OCI-LY7 (cell line): ENCODE results near the gene HABP4. TPM values are rescaled to one million over a fixed set of nuclear protein-coding genes. Genes with fewer than 3 reads are reported as not detected.

Experiments
- BruUV-seq: library from RNA; stranded (reverse); fragments of 400-500 nt; replicated peaks from 2 replicates; lab custom pipeline; 2021; lab: Mats Ljungman, UMichigan
- CTCF ChIA-PET: fragments of 300-600 bp; sonication (Branson Sonifier 250); formaldehyde crosslinking; loops from one replicate; lab custom pipeline; 2022; ENCODE audit warnings: antibody characterized with exemption; ENCODE audit not compliant: unreplicated experiment; lab: Charles Lee
- POLR2A ChIA-PET: fragments of 300-600 bp; sonication (Branson Sonifier 250); formaldehyde crosslinking; loops from one replicate; lab custom pipeline; 2022; ENCODE audit warnings: antibody characterized with exemption; lab: Charles Lee
- DNase-seq: peaks from one replicate; pipeline ENCODE4 v3.0.0-alpha.2; 2015; ENCODE audit warnings: low spot score
- H2AFZ ChIP-seq: fragments of 200-600 bp; sonication (generic), shearing (Covaris generic); 2 replicates; pipeline ENCODE4 v1.6.1; 2014; ENCODE audit warnings: mild to moderate bottlenecking, antibody characterized with exemption, low read length, moderate library complexity
- H3K27ac ChIP-seq: fragments of 200-600 bp; sonication (generic); 2 replicates; pipeline ENCODE4 v1.5.1; 2014; ENCODE audit warnings: mixed run types, low read depth, mild to moderate bottlenecking, moderate library complexity, low read length, inconsistent platforms; ENCODE audit not compliant: poor library complexity, severe bottlenecking
- H3K36me3 ChIP-seq: fragments of 200-600 bp; sonication (generic); 2 replicates; pipeline ENCODE4 v1.6.1; 2014; ENCODE audit warnings: mild to moderate bottlenecking, antibody characterized with exemption, low read length, moderate library complexity, mixed read lengths; ENCODE audit not compliant: insufficient read depth
- H3K4me1 ChIP-seq: fragments of 200-600 bp; sonication (generic); 2 replicates; pipeline ENCODE4 v1.5.1; 2014; ENCODE audit warnings: mild to moderate bottlenecking, low read length; ENCODE audit not compliant: insufficient read depth, poor library complexity, severe bottlenecking
- H3K4me2 ChIP-seq: fragments of 200-600 bp; sonication (generic); 2 replicates; pipeline ENCODE4 v1.6.1; 2014; ENCODE audit warnings: mild to moderate bottlenecking, low read length
- H3K4me3 ChIP-seq: fragments of 200-600 bp; sonication (generic); 2 replicates; pipeline ENCODE4 v1.5.1; 2014; ENCODE audit warnings: mild to moderate bottlenecking, low read depth, low read length; ENCODE audit not compliant: poor library complexity, severe bottlenecking
- H3K79me2 ChIP-seq: fragments of 200-600 bp; sonication (generic); 2 replicates; pipeline ENCODE4 v1.6.1; 2016; ENCODE audit warnings: low read depth, mild to moderate bottlenecking, low read length, moderate library complexity, mixed read lengths; ENCODE audit not compliant: insufficient read depth
- H3K9me2 ChIP-seq: fragments of 200-600 bp; sonication (generic); 2 replicates; pipeline ENCODE4 v1.6.1; 2016; ENCODE audit warnings: mild to moderate bottlenecking, low read length, mixed read lengths; ENCODE audit not compliant: insufficient read depth
- H3K9me3 ChIP-seq: fragments of 200-600 bp; sonication (generic); 2 replicates; pipeline ENCODE4 v1.6.1; 2014; ENCODE audit warnings: mild to moderate bottlenecking, mixed run types, low read length, mixed read lengths
- H4K20me1 ChIP-seq: fragments of 200-600 bp; sonication (generic); 2 replicates; pipeline ENCODE4 v1.6.1; 2014; ENCODE audit warnings: mild to moderate bottlenecking, antibody characterized with exemption, low read length, moderate library complexity, mixed read lengths; ENCODE audit not compliant: insufficient read depth
- CTCF ChIP-seq: fragments of 200-600 bp; sonication (generic); conservative IDR thresholded peaks from 2 replicates; pipeline ENCODE4 v1.5.1; 2014; ENCODE audit warnings: mild to moderate bottlenecking, antibody characterized with exemption, low read length, moderate library complexity, mixed read lengths
- EZH2phosphoT487 ChIP-seq: fragments of 200-600 bp; sonication (generic); IDR thresholded peaks from 2 replicates; pipeline ENCODE4 v1.6.1; 2018; ENCODE audit warnings: low read depth, borderline replicate concordance, mild to moderate bottlenecking, mixed run types, antibody characterized with exemption, low read length, moderate library complexity, mixed read lengths
- intact Hi-C: fragments of 100-400 bp; cut with micrococcal nuclease; formaldehyde crosslinking; loops from one replicate; pipeline ENCODE4 v1.10.0; 2022; ENCODE audit not compliant: unreplicated experiment
- total RNA-seq, 2 experiments: library from RNA; depleted of rRNA in 1 of 2; stranded (reverse); fragments of >200 nt in 1 of 2; shearing (Covaris generic) in 1 of 2; gene quantifications; 2 replicates each; pipeline ENCODE4 v1.2.3, GENCODE V29; 2014 to 2022

HABP4 gene
- total RNA-seq, 2 experiments from 2014 or later, result 6.0 to 11.0 TPM

DNA sequence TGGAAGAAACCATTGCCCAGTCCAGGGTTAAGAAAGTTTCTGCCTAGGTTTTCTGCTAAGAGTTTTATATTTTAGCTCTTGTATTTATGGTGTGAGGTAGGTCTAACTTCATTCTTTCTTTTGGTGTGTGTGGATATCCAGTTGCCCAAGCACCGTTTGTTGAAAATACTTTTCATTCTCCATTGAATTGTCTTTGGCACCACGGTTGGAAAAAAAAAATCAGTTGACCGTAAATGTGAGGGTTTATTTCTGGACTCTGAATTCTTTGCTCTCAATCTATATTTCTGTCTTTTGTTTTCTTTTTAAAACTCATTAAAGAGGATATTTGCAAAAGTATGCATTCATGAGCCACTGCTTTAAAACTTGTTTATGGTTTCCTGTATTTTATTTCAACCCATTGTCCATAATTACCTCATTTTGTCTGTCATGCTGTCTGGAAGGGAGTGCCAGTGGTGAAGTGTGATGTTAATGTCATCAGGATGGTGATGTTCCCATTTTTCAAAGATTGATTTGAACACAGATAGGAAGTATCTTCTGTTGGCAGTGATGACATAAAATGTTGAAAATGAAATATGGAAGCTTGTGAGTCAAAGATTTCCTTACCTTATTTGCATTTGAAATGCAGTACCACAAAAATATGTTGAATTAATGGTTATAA, 33.9 kb downstream of the HABP4 start:
- H3K27ac ChIP-seq, result peak overlapping the region; percentile 77
- H3K9me3 ChIP-seq, result no peaks in the 10 kb centered on the region
- H3K4me1 ChIP-seq, result peaks cover 44% of the 10 kb centered on the region
- peak overlapping the region; percentile 33 for H3K4me3 ChIP-seq
- no TSS peak for BruUV-seq
- H2AFZ ChIP-seq, result peak overlapping the region; percentile 81; the same call in 1 of the 2 replicates
- H4K20me1 ChIP-seq, result no peaks in the 10 kb centered on the region
- H3K36me3 ChIP-seq, result peaks cover 3% of the 10 kb centered on the region; the same call in 1 of the 2 replicates
- intact Hi-C loops, result no loop called here
- DNase-seq, result no peak
- H3K4me2 ChIP-seq, result peak overlapping the region; percentile 50
- ChIA-PET CTCF (no interaction called here), POLR2A (no interaction called here)
- H3K9me2 ChIP-seq, result no peaks in the 10 kb centered on the region
- H3K79me2 ChIP-seq, result no peaks in the 10 kb centered on the region
- TF ChIP-seq EZH2phosphoT487 (no peak), CTCF (no peak)

GRCh38 chr9:96484521-96484931, 34.6 kb downstream of the HABP4 start:
- peak overlapping the region; percentile 81; the same call in 1 of the 2 replicates for H2AFZ ChIP-seq
- peak overlapping the region; percentile 50 for H3K4me2 ChIP-seq
- CTCF ChIA-PET, result no interaction called here
- H4K20me1 ChIP-seq, result no peaks in the 10 kb centered on the region
- H3K27ac ChIP-seq, result peak overlapping the region; percentile 77
- no peak for TF ChIP-seq CTCF
- no peak for TF ChIP-seq EZH2phosphoT487
- intact Hi-C loops, result no loop called here
- H3K79me2 ChIP-seq, result no peaks in the 10 kb centered on the region
- H3K9me2 ChIP-seq, result no peaks in the 10 kb centered on the region
- H3K9me3 ChIP-seq, result no peaks in the 10 kb centered on the region
- H3K36me3 ChIP-seq, result peaks cover 3% of the 10 kb centered on the region; the same call in 1 of the 2 replicates
- POLR2A ChIA-PET, result no interaction called here
- peak; percentile 66 for DNase-seq
- peaks cover 41% of the 10 kb centered on the region for H3K4me1 ChIP-seq
- BruUV-seq, result no TSS peak
- H3K4me3 ChIP-seq, result peak overlapping the region; percentile 33

- H3K4me1 ChIP-seq, result peaks cover 41% of the 10 kb centered on the region
- POLR2A ChIA-PET, result interaction anchor here (1.3 kb wide), 1 partner anchor 9 kb away, joined by 4 read pairs; no protein-coding TSS in a partner anchor
- intact Hi-C loops, result no loop called here
- DNase-seq, result no peak
- no peak overlapping the region for H3K4me3 ChIP-seq
- no peaks in the 10 kb centered on the region for H3K9me3 ChIP-seq
- CTCF ChIA-PET, result no interaction called here
- no TSS peak for BruUV-seq
- no peaks in the 10 kb centered on the region for H3K9me2 ChIP-seq
- H3K79me2 ChIP-seq, result no peaks in the 10 kb centered on the region
- H4K20me1 ChIP-seq, result no peaks in the 10 kb centered on the region
- peaks cover 3% of the 10 kb centered on the region; the same call in 1 of the 2 replicates for H3K36me3 ChIP-seq
- no peak for TF ChIP-seq CTCF
- TF ChIP-seq EZH2phosphoT487, result no peak
- peak overlapping the region; percentile 77 for H3K27ac ChIP-seq
- no peak overlapping the region for H3K4me2 ChIP-seq
- H2AFZ ChIP-seq, result no peak overlapping the region
Observed at GRCh38 chr9:96485280-96485679, 35.3 kb downstream of the HABP4 start.
